ENCODE measurements around the gene TRNP1.

The TRNP1 gene

GRCh38 chr1:27026621-27027574 lies 33.4 kb downstream of the TRNP1 start:
- DNase-seq (ENCODE audit: low spot score), result no peak

- DNase-seq (ENCODE audit: low spot score), result no peak
Measured at GRCh38 chr1:27027575-27028250, 34.2 kb downstream of the TRNP1 start.

- no peak for DNase-seq (ENCODE audit: low spot score)
Measured at GRCh38 chr1:27029517-27029916, 36.0 kb downstream of the TRNP1 start.

GRCh38 chr1:27031235-27032118 lies 38.0 kb downstream of the TRNP1 start:
- DNase-seq (ENCODE audit: low spot score), result peak; percentile 37

- no peak for DNase-seq (ENCODE audit: low spot score)
Measured at GRCh38 chr1:27032119-27032461, 38.6 kb downstream of the TRNP1 start.

- no peak for DNase-seq (ENCODE audit: low spot score)
Measured at GRCh38 chr1:27033043-27033746, 39.7 kb downstream of the TRNP1 start.

- no peak for DNase-seq (ENCODE audit: low spot score)
Measured at GRCh38 chr1:27035344-27035743, 41.9 kb downstream of the TRNP1 start.

GRCh38 chr1:27036718-27037117 lies 43.2 kb downstream of the TRNP1 start:
- DNase-seq (ENCODE audit: low spot score), result no peak

- no peak for DNase-seq (ENCODE audit: low spot score)
Measured at GRCh38 chr1:27037518-27037917, 44.0 kb downstream of the TRNP1 start.

- DNase-seq (ENCODE audit: low spot score), result no peak
Measured at GRCh38 chr1:27038020-27038419, 44.5 kb downstream of the TRNP1 start.

GRCh38 chr1:27042670-27043069 lies 49.2 kb downstream of the TRNP1 start:
- no peak for DNase-seq (ENCODE audit: low spot score)

- peak; percentile 70 for DNase-seq (ENCODE audit: low spot score)
Measured at GRCh38 chr1:27044613-27045151, 51.2 kb downstream of the TRNP1 start.

GRCh38 chr1:27045973-27046558 lies 52.6 kb downstream of the TRNP1 start:
- DNase-seq (ENCODE audit: low spot score), result peak; percentile 62

- no peak for DNase-seq (ENCODE audit: low spot score)
Measured at GRCh38 chr1:27047914-27048313, 54.4 kb downstream of the TRNP1 start.

GRCh38 chr1:27049100-27049499 lies 55.6 kb downstream of the TRNP1 start:
- no peak for DNase-seq (ENCODE audit: low spot score)

GRCh38 chr1:27049607-27050006 lies 56.1 kb downstream of the TRNP1 start:
- DNase-seq (ENCODE audit: low spot score), result no peak

All from SK-N-DZ (cell line).